T-cell (primary cell): Measurements from ENCODE around the gene DPP6. TPM values are rescaled to one million over a fixed set of nuclear protein-coding genes. Genes with fewer than 3 reads are reported as not detected.

Source experiments
- ATAC-seq, 4 experiments: fragments of 200-7000 bp in 3 of 4; fragments of 150-1000 bp in 1 of 4; cut with Tn5 transposase; replicated peaks in 1 of 4; 1 replicate in 3 of 4; 2 replicates in 1 of 4; pipeline ENCODE4 v1.10.0; 2021; ENCODE audit warnings: moderate library complexity in 3 of 4, mild to moderate bottlenecking in 2 of 4, moderate number of reproducible peaks in 1 of 4
- CTCF ChIA-PET, 2 donors: fragments of 300-600 bp; sonication (Branson Sonifier 250); formaldehyde crosslinking; loops; one replicate each; lab custom pipeline; 2022; ENCODE audit warnings: antibody characterized with exemption in 2 of 2; lab: Charles Lee
- POLR2A ChIA-PET, 2 donors: fragments of 300-600 bp; sonication (Branson Sonifier 250); formaldehyde crosslinking; loops; one replicate each; lab custom pipeline; 2022; ENCODE audit warnings: antibody characterized with exemption in 2 of 2; lab: Charles Lee
- DNase-seq, 35 experiments: peaks; one replicate each; pipeline versions ENCODE4 v3.0.0 to v3.0.0-alpha.2; 2013 to 2023
- H3K27ac ChIP-seq: one replicate; pipeline ENCODE4 v1.5.1; 2013; ENCODE audit warnings: low read length
- H3K27me3 ChIP-seq, 2 experiments: replicated peaks in 1 of 2; 1 replicate in 1 of 2; 2 replicates in 1 of 2; pipeline versions ENCODE4 v1.6.1 to v1.7.0; 2013; ENCODE audit warnings: low read length in 1 of 2, mixed read lengths in 1 of 2; ENCODE audit not compliant: control insufficient read depth in 2 of 2, insufficient read depth in 2 of 2; ENCODE audit errors: extremely low read depth in 1 of 2
- H3K36me3 ChIP-seq, 2 donors: 1 replicate in 1 of 2; 2 replicates in 1 of 2; pipeline versions ENCODE4 v1.6.1 to v1.7.0; 2013; ENCODE audit warnings: low read length in 1 of 2; ENCODE audit not compliant: control insufficient read depth in 2 of 2, insufficient read depth in 1 of 2; ENCODE audit errors: extremely low read depth in 1 of 2
- H3K4me1 ChIP-seq, 2 experiments: 1 replicate in 1 of 2; 2 replicates in 1 of 2; pipeline versions ENCODE4 v1.6.1 to v1.7.0; 2013; ENCODE audit warnings: low read length in 2 of 2, mixed read lengths in 1 of 2; ENCODE audit not compliant: insufficient read depth in 2 of 2, control insufficient read depth in 1 of 2; ENCODE audit errors: extremely low read depth in 1 of 2
- H3K4me3 ChIP-seq, 2 donors: 1 replicate in 1 of 2; 2 replicates in 1 of 2; pipeline versions ENCODE4 v1.5.1 to v1.7.0; 2013; ENCODE audit warnings: mild to moderate bottlenecking in 2 of 2, low read length in 1 of 2, moderate library complexity in 1 of 2; ENCODE audit not compliant: control insufficient read depth in 1 of 2; ENCODE audit errors: extremely low read depth in 1 of 2
- H3K9me3 ChIP-seq: 2 replicates; pipeline ENCODE4 v1.7.0; 2013
- H3K27ac Mint-ChIP-seq, 2 donors: one replicate each; pipeline ENCODE4 v1.8.0; 2020 to 2021; ENCODE audit warnings: mild to moderate bottlenecking in 2 of 2, mixed read lengths in 2 of 2
- H3K27me3 Mint-ChIP-seq, 2 donors: one replicate each; pipeline ENCODE4 v1.8.0; 2021 to 2022; ENCODE audit warnings: mixed read lengths in 2 of 2
- H3K36me3 Mint-ChIP-seq: one replicate; pipeline ENCODE4 v1.8.0; 2021; ENCODE audit warnings: mixed read lengths
- H3K4me1 Mint-ChIP-seq, 3 donors: one replicate each; pipeline ENCODE4 v1.8.0; 2020 to 2022; ENCODE audit warnings: mixed read lengths in 3 of 3, mild to moderate bottlenecking in 1 of 3
- H3K4me3 Mint-ChIP-seq, 3 donors: one replicate each; pipeline ENCODE4 v1.8.0; 2020 to 2022; ENCODE audit warnings: mild to moderate bottlenecking in 3 of 3, mixed read lengths in 3 of 3, moderate library complexity in 3 of 3
- H3K9me3 Mint-ChIP-seq, 3 donors: one replicate each; pipeline ENCODE4 v1.8.0; 2020 to 2022; ENCODE audit warnings: mixed read lengths in 3 of 3
- WGBS: methylation state at CpG from one replicate; pipeline ENCODE4 v1.1.5; 2013; ENCODE audit warnings: missing lambda C conversion rate; ENCODE audit not compliant: insufficient coverage; 5-methylcytosine and 5-hydroxymethylcytosine counted together
- total RNA-seq, 35 experiments: library from RNA in 6 of 35; stranded (reverse) in 6 of 35; fragments of 120-200 nt in 1 of 35; gene quantifications; one replicate each; pipeline versions ENCODE4 v1.2.1 to v1.2.4 and lab custom pipeline; 2013 to 2026

Gene DPP6
- total RNA-seq, 5 donors from 2014 or later (not counting 1 experiment from before 2014, with no cell fraction given) = not detected

DNA sequence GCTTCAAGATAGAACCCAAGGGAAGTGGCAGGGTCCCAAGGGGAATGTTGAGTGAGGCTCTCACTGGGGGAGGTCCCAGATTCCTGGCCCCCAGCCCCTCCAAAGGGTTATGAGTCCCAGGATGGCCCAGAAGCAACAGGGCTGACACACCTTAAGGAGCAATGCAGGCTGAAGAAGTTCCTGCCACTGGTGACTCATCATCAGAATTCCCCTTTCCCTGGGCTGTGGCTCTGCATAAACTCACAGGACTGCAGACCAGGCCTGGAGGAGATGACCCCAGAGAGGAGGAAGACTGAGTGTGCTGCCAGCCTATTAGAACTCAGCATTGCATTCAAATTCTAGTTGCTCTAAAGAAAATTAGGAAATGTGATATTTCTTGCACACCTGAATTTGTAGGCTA lies 126.7 kb downstream of the DPP6 start:
- no peaks in the 10 kb centered on the region for H3K4me1 Mint-ChIP-seq
- H3K9me3 Mint-ChIP-seq = peaks cover 0 to 7% (median 5%) of the 10 kb centered on the region in 3 donors
- no peaks in the 10 kb centered on the region for H3K36me3 Mint-ChIP-seq
- Histone ChIP-seq H3K4me3 (no peak overlapping the region), H3K9me3 (no peaks in the 10 kb centered on the region), H3K36me3 (no peaks in the 10 kb centered on the region), H3K27ac (no peak overlapping the region), H3K4me1 (no peaks in the 10 kb centered on the region), H3K27me3 (peaks cover 0 to 2% of the 10 kb centered on the region in 2 experiments)
- DNase-seq (no peak), ATAC-seq (no peak)
- ChIA-PET POLR2A (no interaction called here), CTCF (no interaction called here)
- H3K27me3 Mint-ChIP-seq = peaks cover 5 to 6% of the 10 kb centered on the region in 2 donors
- H3K27ac Mint-ChIP-seq = no peak overlapping the region
- no peak overlapping the region for H3K4me3 Mint-ChIP-seq

GRCh38 chr7:154183482-154183881 lies 131.3 kb downstream of the DPP6 start:
- peaks cover 6 to 7% of the 10 kb centered on the region in 2 donors for H3K27me3 Mint-ChIP-seq
- ATAC-seq (no peak), DNase-seq (no peak)
- no peak overlapping the region for H3K4me3 Mint-ChIP-seq
- Histone ChIP-seq H3K4me1 (no peaks in the 10 kb centered on the region), H3K27me3 (peaks cover 0 to 2% of the 10 kb centered on the region in 2 experiments), H3K9me3 (no peaks in the 10 kb centered on the region), H3K4me3 (no peak overlapping the region), H3K36me3 (no peaks in the 10 kb centered on the region), H3K27ac (no peak overlapping the region)
- no peaks in the 10 kb centered on the region for H3K4me1 Mint-ChIP-seq
- H3K36me3 Mint-ChIP-seq = no peaks in the 10 kb centered on the region
- ChIA-PET POLR2A (no interaction called here), CTCF (no interaction called here)
- H3K9me3 Mint-ChIP-seq = peaks cover 0 to 5% (median 0%) of the 10 kb centered on the region in 3 donors
- H3K27ac Mint-ChIP-seq = no peak overlapping the region
- 42% methylated on average over 7 of the region's 10 CpGs for WGBS

DNA sequence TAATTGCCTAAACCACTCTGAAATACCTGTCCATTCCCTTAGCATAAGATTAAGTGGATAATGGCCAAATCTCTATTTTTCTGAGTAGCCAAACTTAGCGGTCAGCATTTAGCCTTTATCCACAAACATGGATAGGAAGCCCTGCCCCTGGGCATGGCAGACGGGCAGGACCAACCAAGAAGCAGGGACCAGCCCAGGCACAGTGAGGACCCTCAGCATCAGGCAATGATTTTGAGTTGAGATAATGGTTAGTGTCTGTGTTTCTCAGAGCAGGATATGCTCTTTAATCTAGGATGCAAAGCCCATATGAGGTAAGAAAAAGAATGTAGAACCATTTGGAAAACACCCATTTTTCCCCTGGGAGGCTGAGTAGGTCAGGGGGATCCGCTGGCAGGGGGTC lies 131.7 kb downstream of the DPP6 start:
- Histone ChIP-seq H3K36me3 (no peaks in the 10 kb centered on the region), H3K9me3 (no peaks in the 10 kb centered on the region), H3K27ac (no peak overlapping the region), H3K4me1 (no peaks in the 10 kb centered on the region), H3K4me3 (no peak overlapping the region), H3K27me3 (peaks cover 0 to 2% of the 10 kb centered on the region in 2 experiments)
- ATAC-seq (no peak), DNase-seq (no peak)
- CTCF ChIA-PET = no interaction called here
- Mint-ChIP-seq H3K9me3 (peaks cover 0 to 5% (median 2%) of the 10 kb centered on the region in 3 donors), H3K27ac (no peak overlapping the region), H3K4me3 (no peak overlapping the region), H3K27me3 (peaks cover 6 to 7% of the 10 kb centered on the region in 2 donors), H3K36me3 (no peaks in the 10 kb centered on the region), H3K4me1 (no peaks in the 10 kb centered on the region)
- WGBS = no CpG with 5 or more reads among the region's 3 CpGs
- POLR2A ChIA-PET = no interaction called here

GRCh38 chr7:154186811-154187210 lies 134.6 kb downstream of the DPP6 start:
- ChIA-PET CTCF (no interaction called here), POLR2A (no interaction called here)
- peaks cover 0 to 2% of the 10 kb centered on the region in 2 experiments for H3K27me3 ChIP-seq
- Mint-ChIP-seq H3K4me1 (no peaks in the 10 kb centered on the region), H3K27me3 (peaks cover 6 to 7% of the 10 kb centered on the region in 2 donors), H3K9me3 (peaks cover 0 to 3% (median 2%) of the 10 kb centered on the region in 3 donors), H3K27ac (no peak overlapping the region), H3K36me3 (no peaks in the 10 kb centered on the region), H3K4me3 (no peak overlapping the region)
- no peaks in the 10 kb centered on the region for H3K9me3 ChIP-seq
- ATAC-seq (no peak), DNase-seq (no peak)
- WGBS = no CpG with 5 or more reads among the region's 3 CpGs
- H3K36me3 ChIP-seq = no peaks in the 10 kb centered on the region
- H3K27ac ChIP-seq = no peak overlapping the region
- H3K4me3 ChIP-seq = no peak overlapping the region
- H3K4me1 ChIP-seq = no peaks in the 10 kb centered on the region

DNA sequence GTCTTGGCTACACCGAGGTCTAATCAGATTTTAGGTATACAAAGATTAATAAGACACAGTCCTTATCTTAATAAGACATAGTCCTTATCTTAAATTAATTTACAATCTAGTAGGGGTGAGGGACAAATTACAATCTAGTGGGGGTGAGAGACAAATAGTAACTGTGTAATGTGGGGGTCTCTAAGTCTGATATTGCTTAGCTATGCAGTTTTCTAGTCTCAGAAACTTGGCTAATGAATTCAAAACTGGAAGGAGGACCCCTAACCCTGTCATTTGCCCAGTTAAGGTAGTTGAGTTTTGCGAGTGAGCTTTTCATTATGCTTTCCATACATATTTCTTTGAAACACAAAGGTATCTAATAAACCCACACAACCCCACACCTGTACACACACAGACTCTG lies 136.1 kb downstream of the DPP6 start:
- Mint-ChIP-seq H3K4me3 (no peak overlapping the region), H3K27me3 (peaks cover 2 to 7% of the 10 kb centered on the region in 2 donors), H3K9me3 (peaks cover 0 to 11% (median 2%) of the 10 kb centered on the region in 3 donors), H3K4me1 (no peaks in the 10 kb centered on the region), H3K36me3 (no peaks in the 10 kb centered on the region), H3K27ac (no peak overlapping the region)
- Histone ChIP-seq H3K4me1 (no peaks in the 10 kb centered on the region), H3K27ac (no peak overlapping the region), H3K9me3 (no peaks in the 10 kb centered on the region), H3K36me3 (no peaks in the 10 kb centered on the region), H3K4me3 (no peak overlapping the region), H3K27me3 (peaks cover 0 to 2% of the 10 kb centered on the region in 2 experiments)
- POLR2A ChIA-PET = no interaction called here
- DNase-seq = no peak
- WGBS = no CpG with 5 or more reads among the region's 2 CpGs
- CTCF ChIA-PET = no interaction called here
- no peak for ATAC-seq

- no peaks in the 10 kb centered on the region for H3K4me1 Mint-ChIP-seq
- H3K27me3 ChIP-seq = no peaks in the 10 kb centered on the region
- WGBS = 94% methylated on average over 7 of the region's 7 CpGs
- DNase-seq (no peak), ATAC-seq (no peak)
- H3K9me3 Mint-ChIP-seq = peaks cover 4 to 14% (median 6%) of the 10 kb centered on the region in 3 donors
- ChIA-PET POLR2A (no interaction called here), CTCF (no interaction called here)
- no peak overlapping the region for H3K27ac Mint-ChIP-seq
- no peaks in the 10 kb centered on the region for H3K4me1 ChIP-seq
- H3K4me3 ChIP-seq = no peak overlapping the region
- no peaks in the 10 kb centered on the region for H3K9me3 ChIP-seq
- no peaks in the 10 kb centered on the region for H3K36me3 Mint-ChIP-seq
- no peaks in the 10 kb centered on the region for H3K27me3 Mint-ChIP-seq
- H3K36me3 ChIP-seq = no peaks in the 10 kb centered on the region
- H3K27ac ChIP-seq = no peak overlapping the region
- H3K4me3 Mint-ChIP-seq = no peak overlapping the region
Measured at GRCh38 chr7:154195266-154195665, 143.1 kb downstream of the DPP6 start.

GRCh38 chr7:154198481-154198880 lies 146.3 kb downstream of the DPP6 start:
- Mint-ChIP-seq H3K4me3 (no peak overlapping the region), H3K9me3 (peaks cover 4 to 8% (median 6%) of the 10 kb centered on the region in 3 donors), H3K27ac (no peak overlapping the region), H3K27me3 (no peaks in the 10 kb centered on the region), H3K36me3 (no peaks in the 10 kb centered on the region), H3K4me1 (no peaks in the 10 kb centered on the region)
- WGBS = no CpG with 5 or more reads among the region's 6 CpGs
- H3K4me1 ChIP-seq = no peaks in the 10 kb centered on the region
- ChIA-PET CTCF (no interaction called here), POLR2A (no interaction called here)
- no peaks in the 10 kb centered on the region for H3K36me3 ChIP-seq
- H3K9me3 ChIP-seq = no peaks in the 10 kb centered on the region
- H3K27ac ChIP-seq = no peak overlapping the region
- no peak overlapping the region for H3K4me3 ChIP-seq
- ATAC-seq (no peak), DNase-seq (no peak)
- H3K27me3 ChIP-seq = no peaks in the 10 kb centered on the region
